K562 (cell line): ENCODE data around the gene NAB1. TPM values are rescaled to one million over a fixed set of nuclear protein-coding genes. Genes with fewer than 3 reads are reported as not detected.

Experiments used
- ATAC-seq: fragments of 200-7000 bp; cut with Tn5 transposase; 3 replicates; pipeline ENCODE4 v1.9.1; 2020; ENCODE audit warnings: moderate library complexity
- BruUV-seq: library from RNA; stranded (reverse); fragments of 400-500 nt; replicated peaks from 2 replicates; lab custom pipeline; 2021; lab: Mats Ljungman, UMichigan
- CTCF ChIA-PET: fragments of 300-600 bp; formaldehyde crosslinking; extraction: SDS; loops from one replicate; lab custom pipeline; 2021; ENCODE audit warnings: low intra/inter-chr PET ratio; lab: Yijun Ruan, JAX
- POLR2A ChIA-PET: fragments of 300-600, 350-650 bp; sonication (Branson Sonifier 250); formaldehyde crosslinking; extraction: SDS; loops from one replicate; lab custom pipeline; 2021; ENCODE audit warnings: antibody characterized with exemption, inconsistent platforms; lab: Yijun Ruan, JAX
- DNase-seq, 4 experiments: peaks; one replicate each; pipeline versions ENCODE4 v3.0.0 to v3.0.0-alpha.2; 2011 to 2018; ENCODE audit warnings: low spot score in 3 of 4, mixed read lengths in 3 of 4; ENCODE audit errors: extremely low read depth in 1 of 4
- FAIRE-seq: peaks from 2 replicates; lab custom pipeline; 2011; peaks lifted over from hg19 to GRCh38; lab: Jason Lieb, UNC
- H2AFZ ChIP-seq: 2 replicates; pipeline ENCODE4 v1.6.0; 2011; ENCODE audit warnings: low read depth, low read length, control low read depth, inconsistent platforms
- H3K27ac ChIP-seq: fragments of 200-600 bp; 3 replicates; pipeline ENCODE4 v1.8.0; 2011; ENCODE audit warnings: low read depth, mild to moderate bottlenecking, control low read depth, inconsistent platforms, low read length, moderate library complexity, mixed read lengths; ENCODE audit errors: extremely low read depth
- H3K27me3 ChIP-seq, 2 experiments: fragments of 300-600 bp in 1 of 2; 2 replicates in 1 of 2; 3 replicates in 1 of 2; pipeline versions ENCODE4 v1.6.0 to v1.8.0; 2011; ENCODE audit warnings: inconsistent platforms in 2 of 2, low read length in 2 of 2, mild to moderate bottlenecking in 1 of 2, mixed read lengths in 1 of 2, moderate library complexity in 1 of 2; ENCODE audit not compliant: control insufficient read depth in 2 of 2, insufficient read depth in 2 of 2
- H3K36me3 ChIP-seq: fragments of 300-600 bp; 3 replicates; pipeline ENCODE4 v1.8.0; 2011; ENCODE audit warnings: mild to moderate bottlenecking, low read length, inconsistent platforms; ENCODE audit not compliant: control insufficient read depth, insufficient read depth
- H3K4me1 ChIP-seq, 2 experiments: fragments of 200-600 bp in 1 of 2; replicated peaks in 1 of 2; 2 replicates in 1 of 2; 3 replicates in 1 of 2; pipeline versions ENCODE4 v1.5.1 to v1.8.0; 2011; ENCODE audit warnings: inconsistent platforms in 2 of 2, low read length in 2 of 2, mild to moderate bottlenecking in 1 of 2, mixed read lengths in 1 of 2, moderate library complexity in 1 of 2; ENCODE audit not compliant: control insufficient read depth in 2 of 2, insufficient read depth in 2 of 2
- H3K4me2 ChIP-seq: 2 replicates; pipeline ENCODE4 v1.6.1; 2011; ENCODE audit warnings: low read length, control low read depth, inconsistent platforms, mixed read lengths; ENCODE audit not compliant: insufficient read depth
- H3K4me3 ChIP-seq: fragments of 200-600 bp; sonication (generic), shearing (Covaris generic); 2 replicates; pipeline ENCODE4 v1.5.1; 2016; ENCODE audit warnings: control low read depth, inconsistent platforms
- H3K79me2 ChIP-seq: fragments of 200-600 bp; 3 replicates; pipeline ENCODE4 v1.8.0; 2011; ENCODE audit warnings: low read length, inconsistent platforms; ENCODE audit not compliant: control insufficient read depth, insufficient read depth
- H3K9ac ChIP-seq, 2 experiments: 2 replicates each; pipeline versions ENCODE4 v1.6.0 to v1.6.1; 2011; ENCODE audit warnings: low read depth in 2 of 2, low read length in 2 of 2, control low read depth in 1 of 2, inconsistent platforms in 1 of 2, mild to moderate bottlenecking in 1 of 2, mixed read lengths in 1 of 2; ENCODE audit not compliant: insufficient read depth in 1 of 2
- H3K9me1 ChIP-seq: one replicate; pipeline ENCODE4 v1.6.0; 2011; ENCODE audit warnings: inconsistent platforms, mild to moderate bottlenecking, low read length, moderate library complexity; ENCODE audit not compliant: control insufficient read depth, insufficient read depth
- H3K9me3 ChIP-seq: replicated peaks from 2 replicates; pipeline ENCODE4 v1.5.1; 2011; ENCODE audit warnings: low read depth, low read length, inconsistent platforms; ENCODE audit not compliant: control insufficient read depth, insufficient read depth
- H4K20me1 ChIP-seq: replicated peaks from 2 replicates; pipeline ENCODE4 v1.6.1; 2011; ENCODE audit warnings: low read length, inconsistent platforms, mixed read lengths; ENCODE audit not compliant: control insufficient read depth, insufficient read depth
- CEBPB ChIP-seq: fragments of 450-650 bp; IDR thresholded peaks from 2 replicates; pipeline ENCODE4 v1.6.1; 2016; ENCODE audit warnings: missing genetic modification characterization, missing compliant biosample characterization
- CEBPG ChIP-seq, 3 experiments: fragments of 200-800 bp in 1 of 3; sonication (Bioruptor generic) in 1 of 3; sonication (generic) in 1 of 3; formaldehyde crosslinking in 1 of 3; IDR thresholded peaks in 2 of 3; conservative IDR thresholded peaks in 1 of 3; 2 replicates each; pipeline versions ENCODE4 v1.6.1 to v1.8.0; 2016 to 2022; ENCODE audit warnings: missing compliant biosample characterization in 2 of 3, missing genetic modification characterization in 2 of 3, mild to moderate bottlenecking in 1 of 3, missing genetic modification reagents in 1 of 3
- MXD1 ChIP-seq: fragments of 250-450 bp; sonication (Bioruptor Pico); IDR thresholded peaks from 2 replicates; pipeline ENCODE4 v1.8.0; 2021; ENCODE audit warnings: borderline replicate concordance, mild to moderate bottlenecking, moderate library complexity; ENCODE audit not compliant: poor library complexity, severe bottlenecking
- PREB ChIP-seq: sonication (generic); formaldehyde crosslinking; IDR thresholded peaks from 2 replicates; pipeline ENCODE4 v1.8.1; 2023; ENCODE audit warnings: mild to moderate bottlenecking, missing genetic modification reagents
- ZNF12 ChIP-seq: sonication (generic); formaldehyde crosslinking; IDR thresholded peaks from 2 replicates; pipeline ENCODE4 v1.4.0; 2020; ENCODE audit warnings: mild to moderate bottlenecking, missing genetic modification reagents
- ZNF384 ChIP-seq: IDR thresholded peaks from 2 replicates; pipeline ENCODE4 v1.6.1; 2012; ENCODE audit warnings: low read depth, low read length, improper control_type of control experiment
- ZNF696 ChIP-seq: fragments of 250-450 bp; sonication (Bioruptor Pico); conservative IDR thresholded peaks from 2 replicates; pipeline ENCODE4 v1.4.0; 2020; ENCODE audit warnings: mild to moderate bottlenecking, moderate library complexity
- WGBS: fragments of 100-300 bp; shearing (Covaris generic); methylation state at CpG from one replicate; pipeline ENCODE4 v1.1.6; 2016; ENCODE audit warnings: low coverage, mixed read lengths; ENCODE audit not compliant: insufficient coverage; ENCODE audit errors: missing lambda C conversion rate; 5-methylcytosine and 5-hydroxymethylcytosine counted together
- in situ Hi-C: fragments of 300-500 bp; cut with MboI; formaldehyde crosslinking; loops from 4 replicates; pipeline ENCODE4 v1.15.0; 2018; ENCODE audit warnings: inconsistent platforms, mixed read lengths
- intact Hi-C: fragments of 100-400 bp; cut with micrococcal nuclease; formaldehyde crosslinking; loops from 2 replicates; pipeline ENCODE4 v1.14.2; 2022
- polyA plus RNA-seq, 8 experiments: library from polyadenylated mRNA; depleted of rRNA in 4 of 8; stranded (reverse) in 5 of 8; unstranded in 3 of 8; fragments of >200 nt; fragmentation: Nextera tagmentation in 2 of 8; fragmentation: Illumina TruSeq in 1 of 8; extraction: Ambion mirVana in 2 of 8; extraction: Trizol in 1 of 8; gene quantifications; 2 replicates each; pipeline versions ENCODE4 v1.2.1 to v1.2.3, GENCODE V29; 2011 to 2014; ENCODE audit warnings: inconsistent platforms in 1 of 8, missing spikeins in 1 of 8
- total RNA-seq, 7 experiments: library from RNA; depleted of rRNA in 6 of 7; stranded (reverse); fragments of >200 nt in 6 of 7; fragmentation: Illumina TruSeq in 2 of 7; extraction: Trizol in 2 of 7; gene quantifications; 2 replicates each; pipeline versions ENCODE4 v1.2.1 to v1.2.3, GENCODE V29; 2011 to 2021; ENCODE audit warnings: low replicate concordance in 1 of 7

NAB1 gene
- total and polyA plus RNA-seq, 9 of the 15 experiments (the other 6 are each of a cell fraction or from before 2014, with no cell fraction given): 3.1 to 23.0 (median 16.3) TPM

GRCh38 chr2:190600293-190601103 lies 48.4 kb upstream of the NAB1 start:
- no peak overlapping the region for H3K4me2 ChIP-seq
- H3K9ac ChIP-seq: no peak overlapping the region
- CTCF ChIA-PET: no interaction called here
- H4K20me1 ChIP-seq: no peaks in the 10 kb centered on the region
- H3K9me1 ChIP-seq: no peaks in the 10 kb centered on the region
- 55% methylated on average over 5 of the region's 5 CpGs for WGBS
- no peaks in the 10 kb centered on the region for H3K9me3 ChIP-seq
- in situ Hi-C loops (no loop called here), intact Hi-C loops (no loop called here)
- no peak overlapping the region for H3K27ac ChIP-seq
- H3K27me3 ChIP-seq: no peaks in the 10 kb centered on the region
- no peak for FAIRE-seq
- no peak for TF ChIP-seq MXD1 (CRISPR knock-in tag)
- peaks cover 2 to 5% of the 10 kb centered on the region in 2 experiments; a peak in 2 of 5 replicates for H3K4me1 ChIP-seq
- no peaks in the 10 kb centered on the region for H3K79me2 ChIP-seq
- ATAC-seq: no peak
- peak overlapping the region; percentile 64 for H2AFZ ChIP-seq
- POLR2A ChIA-PET: interaction anchor here (1.1 kb wide), 1 partner anchor 18 kb away, joined by 3 read pairs; no protein-coding TSS in a partner anchor
- H3K36me3 ChIP-seq: no peaks in the 10 kb centered on the region
- no peak for DNase-seq
- no TSS peak for BruUV-seq
- no peak overlapping the region for H3K4me3 ChIP-seq

- POLR2A ChIA-PET: no interaction called here
- no peaks in the 10 kb centered on the region for H3K9me3 ChIP-seq
- ATAC-seq: no peak
- intact Hi-C loops: no loop called here
- no peak for TF ChIP-seq PREB (CRISPR knock-in tag)
- TF ChIP-seq CEBPB (tag): 0 out of 2 replicates have a peak, but pooled peaks have one; percentile 35
- no peak for TF ChIP-seq ZNF696 (CRISPR knock-in tag)
- TF ChIP-seq ZNF384: no peak
- no peak for TF ChIP-seq ZNF12 (CRISPR knock-in tag)
- no peak for TF ChIP-seq CEBPG (CRISPR knock-in tag; IDR thresholded peaks at IDR 0.05)
- TF ChIP-seq CEBPG (tag; conservative IDR thresholded peaks at IDR 0.05 in 1 of 2, IDR thresholded peaks at IDR 0.05 in 1 of 2): peak; percentile 37 to 45; a peak in 2 of 4 replicates
- TF ChIP-seq, all 486 proteins: peak for 2
- Histone ChIP-seq H3K4me1 (peaks cover 9 to 17% of the 10 kb centered on the region in 2 experiments; a peak in 3 of 5 replicates), H3K4me2 (no peak overlapping the region), H3K4me3 (no peak overlapping the region), H4K20me1 (no peaks in the 10 kb centered on the region), H3K79me2 (no peaks in the 10 kb centered on the region), H2AFZ (0 out of 2 replicates have a peak overlapping the region, but pooled peaks have one; percentile 24), H3K27ac (no peak overlapping the region), H3K27me3 (no peaks in the 10 kb centered on the region), H3K36me3 (no peaks in the 10 kb centered on the region), H3K9ac (no peak overlapping the region), H3K9me1 (no peaks in the 10 kb centered on the region)
- WGBS: 48% methylated on average over 5 of the region's 5 CpGs
- in situ Hi-C loops: no loop called here
- CTCF ChIA-PET: no interaction called here
- no TSS peak for BruUV-seq
- DNase-seq (no peak), FAIRE-seq (no peak)
Measured at GRCh38 chr2:190603374-190603773, 45.5 kb upstream of the NAB1 start.
